Skin epidermis (tissue), 12 donors: Measurements from ENCODE around the gene CPNE6.
A peak's percentile ranks its signal among the peaks of the same experiment; 100 is the strongest.
"Not testable (repeated sequence)": the region's sequence is repeated elsewhere in the genome, so short reads cannot be mapped to it uniquely, and the experiment has no call there.

Source experiments
- H3K27ac ChIP-seq, 21 experiments: fragments of 200-600 bp; sonication (generic) in 11 of 21; one replicate each; pipeline ENCODE4 v1.5.0; 2020; ENCODE audit warnings: mild to moderate bottlenecking in 3 of 21, inconsistent platforms in 2 of 21, moderate library complexity in 2 of 21
- H3K4me3 ChIP-seq, 7 experiments: fragments of 200-600 bp; sonication (generic) in 2 of 7; one replicate each; pipeline ENCODE4 v1.5.0; 2020; ENCODE audit warnings: inconsistent platforms in 2 of 7, mild to moderate bottlenecking in 2 of 7, moderate library complexity in 1 of 7

CPNE6 gene

GRCh38 chr14:24071144-24071697 lies at the start of gene CPNE6:
CPNE6 (plus strand) TSS chr14:24071562; CDS start chr14:24072937, 1,375 bp downstream.
- H3K4me3 ChIP-seq: no peak within 1 kb of the TSS
- H3K27ac ChIP-seq: no peak within 1 kb of the TSS

- not testable (repeated sequence) for H3K27ac ChIP-seq, H3K4me3 ChIP-seq
Measured at GRCh38 chr14:24024939-24025418, 46.4 kb upstream of the CPNE6 start.

GRCh38 chr14:24029687-24030086 lies 41.7 kb upstream of the CPNE6 start:
- not testable (repeated sequence) for H3K27ac ChIP-seq, H3K4me3 ChIP-seq

GRCh38 chr14:24031331-24031730 lies 40.0 kb upstream of the CPNE6 start:
- not testable (repeated sequence) for H3K27ac ChIP-seq, H3K4me3 ChIP-seq

GRCh38 chr14:24032727-24033418 lies 38.5 kb upstream of the CPNE6 start:
- Histone ChIP-seq H3K4me3 (no peak overlapping the region), H3K27ac (peak overlapping the region in 3 of 21 experiments; percentile 24 to 67 (median 51))

GRCh38 chr14:24035769-24036168 lies 35.6 kb upstream of the CPNE6 start:
- Histone ChIP-seq H3K27ac (peak overlapping the region in 19 of 21 experiments; percentile 74 to 93 (median 87)), H3K4me3 (peak overlapping the region in 6 of 7 experiments; percentile 46 to 59 (median 54))

GRCh38 chr14:24036169-24036962 lies 35.0 kb upstream of the CPNE6 start:
- Histone ChIP-seq H3K27ac (peak overlapping the region in 20 of 21 experiments; percentile 55 to 93 (median 87)), H3K4me3 (peak overlapping the region; percentile 46 to 59 (median 52))

- Histone ChIP-seq H3K27ac (peak overlapping the region in 19 of 21 experiments; percentile 74 to 93 (median 87)), H3K4me3 (peak overlapping the region; percentile 46 to 59 (median 52))
Measured at GRCh38 chr14:24036963-24037657, 34.3 kb upstream of the CPNE6 start.

GRCh38 chr14:24037658-24038037 lies 33.7 kb upstream of the CPNE6 start:
- no peak overlapping the region for H3K27ac ChIP-seq
- H3K4me3 ChIP-seq: no peak overlapping the region

GRCh38 chr14:24038686-24039085 lies 32.7 kb upstream of the CPNE6 start:
- no peak overlapping the region for H3K27ac ChIP-seq

GRCh38 chr14:24040692-24041091 lies 30.7 kb upstream of the CPNE6 start:
- no peak overlapping the region for H3K27ac ChIP-seq
- no peak overlapping the region for H3K4me3 ChIP-seq

More at GRCh38 chr14:24038686-24039085, 32.7 kb upstream of the CPNE6 start:
- H3K4me3 ChIP-seq: no peak overlapping the region

GRCh38 chr14:24042746-24043145 lies 28.6 kb upstream of the CPNE6 start:
- H3K27ac ChIP-seq: no peak overlapping the region
- no peak overlapping the region for H3K4me3 ChIP-seq

- not testable (repeated sequence) for H3K27ac ChIP-seq, H3K4me3 ChIP-seq
Measured at GRCh38 chr14:24049002-24049401, 22.4 kb upstream of the CPNE6 start.

GRCh38 chr14:24050753-24051152 lies 20.6 kb upstream of the CPNE6 start:
- not testable (repeated sequence) for H3K4me3 ChIP-seq
- peak overlapping the region in 4 of 21 experiments; percentile 82 to 87 (median 84) for H3K27ac ChIP-seq

GRCh38 chr14:24051176-24051788 lies 20.1 kb upstream of the CPNE6 start:
- H3K27ac ChIP-seq: peak overlapping the region in 20 of 21 experiments; percentile 22 to 88 (median 82)
- peak overlapping the region; percentile 35 to 74 (median 65) for H3K4me3 ChIP-seq

GRCh38 chr14:24051789-24052655 lies 19.3 kb upstream of the CPNE6 start, which contains the start of gene CARMIL3:
CARMIL3 (plus strand) TSS chr14:24052009; CDS start chr14:24052154, 145 bp downstream.
- Histone ChIP-seq H3K4me3 (peak within 1 kb of the TSS; percentile 35 to 74 (median 65)), H3K27ac (peak within 1 kb of the TSS in 20 of 21 experiments; percentile 22 to 88 (median 82))

- peak overlapping the region; percentile 35 to 74 (median 65) for H3K4me3 ChIP-seq
- peak overlapping the region in 2 of 21 experiments; percentile 72 to 87 for H3K27ac ChIP-seq
Measured at GRCh38 chr14:24052656-24053547, 18.5 kb upstream of the CPNE6 start.
